Hepatocyte (in vitro differentiated cells): ENCODE results near the gene PRM2.

Source experiments
- CTCF ChIP-seq: fragments of 200-600 bp; sonication (generic); IDR thresholded peaks from 2 replicates; pipeline ENCODE4 v1.5.1; 2016; ENCODE audit warnings: antibody characterized with exemption, mild to moderate bottlenecking; ENCODE audit not compliant: poor library complexity
- EZH2 ChIP-seq: fragments of 200-600 bp; sonication (generic); IDR thresholded peaks from 2 replicates; pipeline ENCODE4 v1.6.1; 2016; ENCODE audit warnings: antibody characterized with exemption, mild to moderate bottlenecking, borderline replicate concordance
- EZH2phosphoT487 ChIP-seq: fragments of 200-600 bp; sonication (generic); IDR thresholded peaks from one replicate; pipeline ENCODE4 v1.6.1; 2018; ENCODE audit warnings: antibody characterized with exemption, mild to moderate bottlenecking, low read depth, moderate library complexity; ENCODE audit not compliant: unreplicated experiment, severe bottlenecking

- TF ChIP-seq EZH2 (no peak), CTCF (no peak), EZH2phosphoT487 (no peak)
Measured at GRCh38 chr16:11280616-11281522, 4.6 kb upstream of the PRM2 start, which contains the start of gene PRM1.
